Heart left ventricle (tissue), 16 donors: ENCODE measurements around the gene CCDC187. TPM values are rescaled to one million over a fixed set of nuclear protein-coding genes. Genes with fewer than 3 reads are reported as not detected.
"Not testable (repeated sequence)": the region's sequence is repeated elsewhere in the genome, so short reads cannot be mapped to it uniquely, and the experiment has no call there.

Experiments
- ATAC-seq, 4 donors: fragments of 200-7000 bp; cut with Tn5 transposase; one replicate each; pipeline ENCODE4 v1.9.1; 2020 to 2022; ENCODE audit warnings: moderate library complexity in 4 of 4, mild to moderate bottlenecking in 3 of 4, moderate number of reproducible peaks in 1 of 4
- DNase-seq, 5 donors: peaks; one replicate each; pipeline ENCODE4 v3.0.0-alpha.2; 2020
- H3K27ac ChIP-seq, 12 donors: fragments of 200-600 bp; sonication (generic) in 4 of 12; one replicate each; pipeline versions ENCODE4 v1.5.0 to v1.8.0; 2016 to 2022; ENCODE audit warnings: mild to moderate bottlenecking in 2 of 12
- H3K27me3 ChIP-seq, 9 donors: fragments of 200-600 bp; sonication (generic) in 2 of 9; one replicate each; pipeline versions ENCODE4 v1.5.1 to v1.8.0; 2016 to 2022; ENCODE audit warnings: mild to moderate bottlenecking in 3 of 9
- H3K36me3 ChIP-seq, 9 donors: fragments of 200-600 bp; sonication (generic) in 2 of 9; one replicate each; pipeline versions ENCODE4 v1.5.0 to v1.8.0; 2018 to 2022; ENCODE audit warnings: mild to moderate bottlenecking in 2 of 9
- H3K4me1 ChIP-seq, 12 donors: fragments of 200-600 bp; sonication (generic) in 4 of 12; one replicate each; pipeline versions ENCODE4 v1.5.0 to v1.8.0; 2016 to 2022; ENCODE audit warnings: mild to moderate bottlenecking in 3 of 12
- H3K4me3 ChIP-seq, 12 donors: fragments of 200-600 bp; sonication (generic) in 4 of 12; one replicate each; pipeline versions ENCODE4 v1.5.0 to v1.8.0; 2017 to 2022; ENCODE audit warnings: mild to moderate bottlenecking in 9 of 12, moderate library complexity in 4 of 12
- H3K9me3 ChIP-seq, 12 donors: fragments of 200-600 bp; sonication (generic) in 4 of 12; one replicate each; pipeline versions ENCODE4 v1.5.0 to v1.8.0; 2016 to 2022; ENCODE audit warnings: mild to moderate bottlenecking in 1 of 12
- CTCF ChIP-seq, 12 donors: fragments of 200-600 bp; sonication (generic) in 4 of 12; IDR thresholded peaks; one replicate each; pipeline versions ENCODE4 v1.5.0 to v1.8.0; 2018 to 2022; ENCODE audit warnings: antibody characterized with exemption in 12 of 12, mild to moderate bottlenecking in 5 of 12
- POLR2A ChIP-seq, 2 donors: fragments of 450-650 bp; IDR thresholded peaks; one replicate each; pipeline ENCODE4 v1.6.1; 2017; ENCODE audit warnings: antibody characterized with exemption in 2 of 2, mild to moderate bottlenecking in 2 of 2, moderate library complexity in 2 of 2
- WGBS, 4 donors: extraction: QIAGEN DNeasy Blood & Tissue Kit in 2 of 4; methylation state at CpG; one replicate each; pipeline versions ENCODE4 v1.1.5 to v1.1.7; 2013 to 2018; 5-methylcytosine and 5-hydroxymethylcytosine counted together
- intact Hi-C, 10 donors: fragments of 100-400 bp; cut with DNase I; formaldehyde crosslinking; loops; one replicate each; pipeline versions ENCODE4 v1.11.1 to v1.14.2; 2022
- long read RNA-seq, 3 donors: library from polyadenylated mRNA; unstranded; transcript quantifications; one replicate each; pipeline ENCODE4 v2.0.0, GENCODE V29; 2020 to 2021
- polyA plus RNA-seq, 2 donors: library from polyadenylated mRNA; stranded (reverse); fragments of 200-250 nt; gene quantifications; one replicate each; pipeline ENCODE4 v1.2.3, GENCODE V29; 2013
- total RNA-seq, 9 donors: library from RNA; depleted of rRNA in 2 of 9; stranded (reverse); fragments of >200 nt in 2 of 9; fragmentation: NEBNext Ultra II Directional in 3 of 9; extraction: Animal tissue kit (Norgen Biotek cat#: 25700) in 3 of 9; gene quantifications; one replicate each; pipeline versions ENCODE4 v1.1.0 to v1.2.4, GENCODE V29; 2016 to 2023
- donor health status: ischemic (EF 13 %, LVEDD 7.1; RV severe dilation, severe dysfunction).
- donor health status: healthy with polysubstance abuse.
- donor health status: DM: no; HTN: yes; CAD: no.
- donor health status: DM: no; HTN: no; CAD: no.
- donor health status: ischemic (EF 25% LVEDD 6.9; RV normal size, moderate dysfunction).
- donor health status: ischemic (EF 25% LVEDD 5.7; RV mildly dilated, moderate dysfunction).
- donor health status: healthy.
- donor health status: DM: yes; HTN: yes; CAD: no.
- donor health status: ischemic (EF 35%, LVEDD 5.7; RV mildly dilated, moderate dysfunction).
- donor health status: nonischemic (EF 11% LVEDD 7.7; RV severe dilation, severe dysfunction).
- donor health status: DM: yes; HTN: yes; CAD: no.
- donor health status: PGD.
- donor health status: ischemic (EF 29% LVEDD 5.4; RV normal size, mild dysfunction).
- donor health status: nonischemic (EF 23%, LVEDD 6.1; RV moderate dilation, normal function).

Gene CCDC187
- total RNA-seq (under 1 TPM in 1 of 9 donors, not detected in 8; 0.04 TPM), polyA plus RNA-seq (not detected)
- long read RNA-seq, donor 1, result 0 reads
- long read RNA-seq, donor 2, result 0 reads
- long read RNA-seq, donor 3, result 0 reads

- no peaks in the 10 kb centered on the region for H3K36me3 ChIP-seq
- TF ChIP-seq CTCF (IDR thresholded peaks at IDR 0.05), result no peak
- TF ChIP-seq POLR2A (IDR thresholded peaks at IDR 0.05), result no peak
- DNase-seq, result no peak
- intact Hi-C loops, result no loop called here
- H3K9me3 ChIP-seq, result no peaks in the 10 kb centered on the region
- H3K27ac ChIP-seq, result no peak within 1 kb of the TSS
- H3K27me3 ChIP-seq, result peaks cover 0 to 10% (median 0%) of the 10 kb centered on the region in 9 donors
- WGBS, 4 donors, result 60 to 86% (median 80%) methylated on average over 2 to 22 of the region's 22 CpGs
- no peaks in the 10 kb centered on the region for H3K4me1 ChIP-seq
- H3K4me3 ChIP-seq, result no peak within 1 kb of the TSS
- no peak for ATAC-seq
These were observed at the start of gene CCDC187 for GRCh38 chr9:136303825-136304416. TSS of gene CCDC187 (minus strand) at chr9:136304094. CDS start at chr9:136303830, 264 bp downstream.

- DNase-seq, result no peak
- H3K27me3 ChIP-seq, result no peaks in the 10 kb centered on the region
- H3K4me1 ChIP-seq, result peaks cover 0 to 35% (median 14%) of the 10 kb centered on the region in 12 donors
- peak overlapping the region in 10 of 12 donors; percentile 22 to 57 (median 42) for H3K4me3 ChIP-seq
- TF ChIP-seq POLR2A (IDR thresholded peaks at IDR 0.05) (no peak), CTCF (IDR thresholded peaks at IDR 0.05) (no peak)
- H3K9me3 ChIP-seq, result no peaks in the 10 kb centered on the region
- WGBS, 4 donors, result 69 to 80% (median 78%) methylated on average over 10 to 11 of the region's 11 CpGs
- intact Hi-C loops, result no loop called here
- peaks cover 0 to 30% (median 9%) of the 10 kb centered on the region in 9 donors for H3K36me3 ChIP-seq
- ATAC-seq, result no peak
- H3K27ac ChIP-seq, result peak overlapping the region in 11 of 12 donors; percentile 71 to 96 (median 89)
These were observed 49.2 kb upstream of the CCDC187 start for GRCh38 chr9:136353088-136353487.

- intact Hi-C loops, result no loop called here
- no peaks in the 10 kb centered on the region for H3K9me3 ChIP-seq
- WGBS, 4 donors, result 62 to 78% (median 69%) methylated on average over 7 to 16 of the region's 16 CpGs
- H3K4me3 ChIP-seq, result peak overlapping the region in 9 of 12 donors; percentile 28 to 57 (median 43)
- H3K36me3 ChIP-seq, result peaks cover 0 to 26% (median 9%) of the 10 kb centered on the region in 9 donors
- peak; percentile 12 to 53 (median 32) for ATAC-seq
- peak overlapping the region in 10 of 12 donors; percentile 71 to 96 (median 90) for H3K27ac ChIP-seq
- TF ChIP-seq POLR2A (IDR thresholded peaks at IDR 0.05) (peak in 1 of 2 donors; percentile 10), CTCF (IDR thresholded peaks at IDR 0.05) (no peak)
- peaks cover 0 to 35% (median 14%) of the 10 kb centered on the region in 12 donors for H3K4me1 ChIP-seq
- DNase-seq, result peak in 2 of 5 donors; percentile 46 to 72
- H3K27me3 ChIP-seq, result no peaks in the 10 kb centered on the region
These were observed 48.8 kb upstream of the CCDC187 start for GRCh38 chr9:136352682-136353081.

- intact Hi-C loops, H3K27me3 ChIP-seq, DNase-seq, H3K9me3 ChIP-seq, H3K27ac ChIP-seq, ATAC-seq: not testable (repeated sequence)
- 85 to 100% (median 94%) methylated on average over 5 to 24 of the region's 24 CpGs for WGBS, 4 donors
- Histone ChIP-seq H3K4me3 (peak overlapping the region in 1 of 12 donors; percentile 40), H3K4me1 (peaks cover 0 to 35% (median 14%) of the 10 kb centered on the region in 12 donors), H3K36me3 (peaks cover 0 to 18% (median 9%) of the 10 kb centered on the region in 9 donors)
These were observed 48.0 kb upstream of the CCDC187 start for GRCh38 chr9:136351868-136352267.
